GM23338 (cell line): Measurements from ENCODE around the gene GLI1. TPM values are rescaled to one million over a fixed set of nuclear protein-coding genes. Genes with fewer than 3 reads are reported as not detected.

Experiments
- ATAC-seq: fragments of 200-7000 bp; cut with Tn5 transposase; 3 replicates; pipeline ENCODE4 v1.9.1; 2020
- DNase-seq: peaks from one replicate; pipeline ENCODE4 v3.0.0-alpha.2; 2015; ENCODE audit warnings: low spot score
- H2AFZ ChIP-seq: fragments of 200-600 bp; sonication (generic); 2 replicates; pipeline ENCODE4 v1.8.0; 2016; ENCODE audit warnings: antibody characterized with exemption, mild to moderate bottlenecking, moderate library complexity
- H3F3A ChIP-seq: fragments of 200-600 bp; sonication (generic); replicated peaks from 2 replicates; pipeline ENCODE4 v1.8.0; 2017; ENCODE audit warnings: antibody characterized with exemption, mixed run types, low read depth
- H3K27ac ChIP-seq: fragments of 200-600 bp; sonication (generic); 2 replicates; pipeline ENCODE4 v1.6.1; 2016; ENCODE audit warnings: low read depth
- H3K27me3 ChIP-seq: fragments of 200-600 bp; sonication (generic); 2 replicates; pipeline ENCODE4 v1.8.0; 2016; ENCODE audit warnings: mild to moderate bottlenecking, mixed run types, moderate library complexity; ENCODE audit not compliant: insufficient read depth
- H3K36me3 ChIP-seq: fragments of 200-600 bp; sonication (generic); 2 replicates; pipeline ENCODE4 v1.8.0; 2016; ENCODE audit warnings: mild to moderate bottlenecking; ENCODE audit not compliant: insufficient read depth
- H3K4me1 ChIP-seq: fragments of 200-600 bp; sonication (generic); 2 replicates; pipeline ENCODE4 v1.8.0; 2016; ENCODE audit warnings: mild to moderate bottlenecking, moderate library complexity; ENCODE audit not compliant: insufficient read depth
- H3K4me2 ChIP-seq: fragments of 200-600 bp; sonication (generic); 2 replicates; pipeline ENCODE4 v1.7.1; 2017; ENCODE audit warnings: mixed run types
- H3K4me3 ChIP-seq: fragments of 200-600 bp; sonication (generic); 2 replicates; pipeline ENCODE4 v1.6.1; 2016; ENCODE audit warnings: mixed run types
- H3K79me2 ChIP-seq: fragments of 200-600 bp; sonication (generic); replicated peaks from 2 replicates; pipeline ENCODE4 v1.8.0; 2017; ENCODE audit warnings: mild to moderate bottlenecking; ENCODE audit not compliant: insufficient read depth
- H3K9me2 ChIP-seq: fragments of 200-600 bp; sonication (generic); 2 replicates; pipeline ENCODE4 v1.8.0; 2017; ENCODE audit not compliant: insufficient read depth
- H4K20me1 ChIP-seq: fragments of 200-600 bp; sonication (generic); replicated peaks from 2 replicates; pipeline ENCODE4 v1.8.0; 2017; ENCODE audit warnings: mild to moderate bottlenecking; ENCODE audit not compliant: insufficient read depth
- H3K27ac Mint-ChIP-seq: 2 replicates; pipeline ENCODE4 v1.8.0; 2020; ENCODE audit warnings: inconsistent platforms, mild to moderate bottlenecking, moderate library complexity, mixed read lengths
- H3K27me3 Mint-ChIP-seq: 3 replicates; pipeline ENCODE4 v1.8.0; 2022; ENCODE audit warnings: low read depth, mild to moderate bottlenecking, moderate library complexity, mixed read lengths, inconsistent platforms; ENCODE audit not compliant: insufficient read depth, poor library complexity
- H3K36me3 Mint-ChIP-seq: 3 replicates; pipeline ENCODE4 v1.8.0; 2021; ENCODE audit warnings: low read depth, mild to moderate bottlenecking, inconsistent platforms, moderate library complexity, mixed read lengths
- H3K4me1 Mint-ChIP-seq: 3 replicates; pipeline ENCODE4 v1.8.0; 2020; ENCODE audit warnings: mild to moderate bottlenecking, inconsistent platforms, mixed read lengths
- H3K4me3 Mint-ChIP-seq: 3 replicates; pipeline ENCODE4 v1.8.0; 2021; ENCODE audit warnings: moderate library complexity, mild to moderate bottlenecking, inconsistent platforms, mixed read lengths
- H3K9me3 Mint-ChIP-seq: 3 replicates; pipeline ENCODE4 v1.8.0; 2020; ENCODE audit warnings: moderate library complexity, mild to moderate bottlenecking, inconsistent platforms, mixed read lengths
- EZH2 ChIP-seq: fragments of 200-600 bp; sonication (generic); IDR thresholded peaks from one replicate; pipeline ENCODE4 v1.8.0; 2017; ENCODE audit warnings: antibody characterized with exemption, mild to moderate bottlenecking, low read depth; ENCODE audit not compliant: unreplicated experiment
- JUNB ChIP-seq: IDR thresholded peaks from one replicate; pipeline ENCODE4 v1.6.1; 2016; ENCODE audit warnings: antibody characterized with exemption; ENCODE audit not compliant: unreplicated experiment
- NANOG ChIP-seq: IDR thresholded peaks from 2 replicates; pipeline ENCODE4 v1.6.1; 2016; ENCODE audit warnings: antibody characterized with exemption, borderline replicate concordance
- STAT1 ChIP-seq: IDR thresholded peaks from one replicate; pipeline ENCODE4 v1.6.1; 2016; ENCODE audit warnings: antibody characterized with exemption; ENCODE audit not compliant: unreplicated experiment
- ZNF114 ChIP-seq: fragments of 250-450 bp; sonication (Bioruptor Pico); IDR thresholded peaks from 2 replicates; pipeline ENCODE4 v1.5.0; 2020; ENCODE audit warnings: mild to moderate bottlenecking, moderate library complexity
- ZNF331 ChIP-seq: fragments of 250-450 bp; sonication (Bioruptor Pico); IDR thresholded peaks from 2 replicates; pipeline ENCODE4 v1.5.0; 2020; ENCODE audit warnings: low read depth, mild to moderate bottlenecking, moderate library complexity
- polyA plus RNA-seq: library from polyadenylated mRNA; unstranded; fragments of >200 nt; fragmentation: Nextera tagmentation; extraction: Ambion mirVana; gene quantifications from 2 replicates; pipeline ENCODE4 v1.2.1, GENCODE V29; 2016
- total RNA-seq: library from RNA; depleted of rRNA; stranded (reverse); fragments of >200 nt; shearing (Covaris generic); gene quantifications from 2 replicates; pipeline ENCODE4 v1.2.3, GENCODE V29; 2014
- TF ChIP-seq, protein P1 (sequence below): IDR thresholded peaks from one replicate; pipeline ENCODE4 v1.6.1; 2018; ENCODE audit warnings: antibody characterized with exemption; ENCODE audit not compliant: unreplicated experiment
- TF ChIP-seq, protein P2 (sequence below), 2 experiments: fragments of 200-600 bp in 1 of 2; sonication (generic) in 1 of 2; conservative IDR thresholded peaks; 2 replicates each; pipeline versions ENCODE4 v1.5.1 to v1.6.1; 2016 to 2017; ENCODE audit warnings: antibody characterized with exemption in 2 of 2, low read depth in 2 of 2, mild to moderate bottlenecking in 2 of 2, moderate library complexity in 1 of 2

The GLI1 gene
- total and polyA plus RNA-seq, 2 experiments from 2014 or later: 5.6 to 18.1 TPM

DNA sequence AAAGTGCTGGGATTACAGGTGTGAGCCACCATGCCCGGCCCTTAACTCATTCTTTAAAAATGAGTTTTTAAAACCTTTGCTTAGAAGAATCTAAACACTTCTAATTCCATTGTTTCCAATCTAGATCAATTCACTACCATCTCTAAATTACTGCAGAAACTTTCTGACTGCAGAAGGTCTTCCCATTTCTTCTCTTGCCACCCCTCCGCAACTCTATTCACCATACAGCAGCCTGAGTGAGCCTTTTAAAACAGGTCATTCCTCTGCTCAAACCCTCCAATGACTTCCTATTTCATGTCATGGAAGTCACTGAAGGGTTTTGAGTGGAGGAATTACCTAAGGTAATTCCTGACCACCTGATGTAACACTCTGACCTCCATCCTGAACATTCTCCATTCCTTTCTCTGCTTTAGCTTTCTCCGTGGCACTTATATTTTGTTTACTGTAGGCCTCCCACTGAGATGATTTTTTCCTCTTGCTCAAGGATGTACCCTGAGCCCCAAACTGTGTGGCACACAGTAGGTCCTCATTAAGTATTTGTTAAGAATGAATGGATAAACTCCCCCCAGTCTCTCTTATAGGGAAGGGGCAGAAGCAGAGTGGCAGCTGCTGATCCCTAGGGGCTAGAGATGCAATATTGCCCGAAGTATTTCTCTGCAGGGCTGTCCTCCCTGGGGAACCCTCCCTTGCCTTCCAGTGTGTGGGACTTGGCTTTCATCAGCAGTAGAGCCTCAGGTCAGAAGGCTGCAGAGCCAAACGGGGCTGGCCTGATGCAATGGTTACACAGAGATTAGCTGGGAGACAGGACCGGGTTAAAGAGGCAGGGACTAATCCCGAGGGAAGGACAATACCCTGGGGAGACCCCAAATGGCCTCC is 59.6 kb downstream of the GLI1 start:
- Mint-ChIP-seq H3K27ac (peak overlapping the region; percentile 99), H3K4me1 (peaks cover 44% of the 10 kb centered on the region), H3K4me3 (peak overlapping the region; percentile 83), H3K27me3 (peaks cover 43% of the 10 kb centered on the region), H3K36me3 (peaks cover 54% of the 10 kb centered on the region), H3K9me3 (no peaks in the 10 kb centered on the region; the same call in 2 of the 3 replicates)
- Histone ChIP-seq H2AFZ (no peak overlapping the region), H3K27me3 (no peaks in the 10 kb centered on the region), H3K4me1 (peaks cover 35% of the 10 kb centered on the region), H3K4me2 (peak overlapping the region; percentile 99), H3F3A (peaks cover 82% of the 10 kb centered on the region), H3K79me2 (peaks cover 29% of the 10 kb centered on the region), H4K20me1 (peaks cover 35% of the 10 kb centered on the region), H3K9me2 (no peaks in the 10 kb centered on the region), H3K27ac (peak overlapping the region; percentile 98), H3K4me3 (peak overlapping the region; percentile 77), H3K36me3 (peaks cover 37% of the 10 kb centered on the region)
- ATAC-seq (peak; percentile 4), DNase-seq (peak; percentile 49)
- TF ChIP-seq, protein P1, sequence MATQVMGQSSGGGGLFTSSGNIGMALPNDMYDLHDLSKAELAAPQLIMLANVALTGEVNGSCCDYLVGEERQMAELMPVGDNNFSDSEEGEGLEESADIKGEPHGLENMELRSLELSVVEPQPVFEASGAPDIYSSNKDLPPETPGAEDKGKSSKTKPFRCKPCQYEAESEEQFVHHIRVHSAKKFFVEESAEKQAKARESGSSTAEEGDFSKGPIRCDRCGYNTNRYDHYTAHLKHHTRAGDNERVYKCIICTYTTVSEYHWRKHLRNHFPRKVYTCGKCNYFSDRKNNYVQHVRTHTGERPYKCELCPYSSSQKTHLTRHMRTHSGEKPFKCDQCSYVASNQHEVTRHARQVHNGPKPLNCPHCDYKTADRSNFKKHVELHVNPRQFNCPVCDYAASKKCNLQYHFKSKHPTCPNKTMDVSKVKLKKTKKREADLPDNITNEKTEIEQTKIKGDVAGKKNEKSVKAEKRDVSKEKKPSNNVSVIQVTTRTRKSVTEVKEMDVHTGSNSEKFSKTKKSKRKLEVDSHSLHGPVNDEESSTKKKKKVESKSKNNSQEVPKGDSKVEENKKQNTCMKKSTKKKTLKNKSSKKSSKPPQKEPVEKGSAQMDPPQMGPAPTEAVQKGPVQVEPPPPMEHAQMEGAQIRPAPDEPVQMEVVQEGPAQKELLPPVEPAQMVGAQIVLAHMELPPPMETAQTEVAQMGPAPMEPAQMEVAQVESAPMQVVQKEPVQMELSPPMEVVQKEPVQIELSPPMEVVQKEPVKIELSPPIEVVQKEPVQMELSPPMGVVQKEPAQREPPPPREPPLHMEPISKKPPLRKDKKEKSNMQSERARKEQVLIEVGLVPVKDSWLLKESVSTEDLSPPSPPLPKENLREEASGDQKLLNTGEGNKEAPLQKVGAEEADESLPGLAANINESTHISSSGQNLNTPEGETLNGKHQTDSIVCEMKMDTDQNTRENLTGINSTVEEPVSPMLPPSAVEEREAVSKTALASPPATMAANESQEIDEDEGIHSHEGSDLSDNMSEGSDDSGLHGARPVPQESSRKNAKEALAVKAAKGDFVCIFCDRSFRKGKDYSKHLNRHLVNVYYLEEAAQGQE: no peak
- TF ChIP-seq, protein P2, sequence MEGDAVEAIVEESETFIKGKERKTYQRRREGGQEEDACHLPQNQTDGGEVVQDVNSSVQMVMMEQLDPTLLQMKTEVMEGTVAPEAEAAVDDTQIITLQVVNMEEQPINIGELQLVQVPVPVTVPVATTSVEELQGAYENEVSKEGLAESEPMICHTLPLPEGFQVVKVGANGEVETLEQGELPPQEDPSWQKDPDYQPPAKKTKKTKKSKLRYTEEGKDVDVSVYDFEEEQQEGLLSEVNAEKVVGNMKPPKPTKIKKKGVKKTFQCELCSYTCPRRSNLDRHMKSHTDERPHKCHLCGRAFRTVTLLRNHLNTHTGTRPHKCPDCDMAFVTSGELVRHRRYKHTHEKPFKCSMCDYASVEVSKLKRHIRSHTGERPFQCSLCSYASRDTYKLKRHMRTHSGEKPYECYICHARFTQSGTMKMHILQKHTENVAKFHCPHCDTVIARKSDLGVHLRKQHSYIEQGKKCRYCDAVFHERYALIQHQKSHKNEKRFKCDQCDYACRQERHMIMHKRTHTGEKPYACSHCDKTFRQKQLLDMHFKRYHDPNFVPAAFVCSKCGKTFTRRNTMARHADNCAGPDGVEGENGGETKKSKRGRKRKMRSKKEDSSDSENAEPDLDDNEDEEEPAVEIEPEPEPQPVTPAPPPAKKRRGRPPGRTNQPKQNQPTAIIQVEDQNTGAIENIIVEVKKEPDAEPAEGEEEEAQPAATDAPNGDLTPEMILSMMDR (conservative IDR thresholded peaks at IDR 0.05; ENCODE audit: low read depth in 2 of 2): no peak
- TF ChIP-seq ZNF114 (CRISPR knock-in tag) (no peak), ZNF331 (no peak), EZH2 (no peak), JUNB (no peak)

DNA sequence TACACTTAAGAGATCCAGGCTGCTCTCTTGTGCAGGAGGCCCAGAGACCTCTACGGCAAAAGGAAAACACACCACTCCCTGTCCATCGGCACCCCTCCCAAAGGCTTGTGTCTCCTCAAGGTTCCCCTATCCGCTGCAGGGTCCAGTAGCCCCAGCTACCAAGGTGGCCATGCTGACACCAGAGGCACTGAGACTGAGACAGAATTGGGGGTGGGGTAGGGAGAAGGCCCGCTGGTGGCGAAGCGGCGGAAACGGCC is 60.1 kb downstream of the GLI1 start:
- Histone ChIP-seq H3K36me3 (peaks cover 31% of the 10 kb centered on the region), H3K27me3 (no peaks in the 10 kb centered on the region), H3K9me2 (no peaks in the 10 kb centered on the region), H2AFZ (no peak overlapping the region), H3K4me3 (peak overlapping the region; percentile 77), H3K27ac (peak overlapping the region; percentile 98), H3F3A (peaks cover 76% of the 10 kb centered on the region), H3K79me2 (peaks cover 33% of the 10 kb centered on the region), H3K4me2 (peak overlapping the region; percentile 99), H4K20me1 (peaks cover 39% of the 10 kb centered on the region), H3K4me1 (peaks cover 39% of the 10 kb centered on the region)
- Mint-ChIP-seq H3K27me3 (peaks cover 46% of the 10 kb centered on the region), H3K9me3 (no peaks in the 10 kb centered on the region; the same call in 2 of the 3 replicates), H3K36me3 (peaks cover 53% of the 10 kb centered on the region), H3K4me1 (peaks cover 49% of the 10 kb centered on the region), H3K27ac (peak overlapping the region; percentile 99), H3K4me3 (peak overlapping the region; percentile 83)
- ATAC-seq (peak; percentile 24), DNase-seq (peak; percentile 72)
- TF ChIP-seq STAT1 (no peak), ZNF114 (CRISPR knock-in tag) (no peak), NANOG (no peak), EZH2 (no peak), JUNB (no peak)
